Measurements from ENCODE around the gene CELSR1. TPM values are rescaled to one million over a fixed set of nuclear protein-coding genes. Genes with fewer than 3 reads are reported as not detected.

CELSR1 gene
- total RNA-seq, 2 experiments from 2014 or later = 0.31 to 0.33 TPM

DNA sequence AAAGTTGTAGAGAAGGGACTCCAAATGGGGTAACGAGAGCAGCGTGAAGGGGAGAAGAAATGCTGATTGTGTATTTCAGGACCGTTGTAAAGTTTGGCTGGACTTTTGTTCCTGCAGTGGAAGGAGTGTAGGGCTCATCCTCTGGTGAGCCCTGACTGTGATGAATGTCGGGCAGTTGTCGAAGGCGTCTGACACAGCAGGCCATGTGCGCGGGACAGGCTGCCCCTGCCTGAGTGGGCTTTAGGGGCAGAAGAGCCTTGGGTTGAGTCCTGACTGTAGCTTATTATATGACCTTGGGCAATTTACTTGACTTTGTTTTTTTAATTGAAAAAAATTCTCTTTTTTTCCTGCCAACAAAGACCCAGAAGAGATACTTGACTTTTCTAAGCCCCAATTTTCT is 198.8 kb downstream of the CELSR1 start:
- Mint-ChIP-seq H3K9me3 (no peaks in the 10 kb centered on the region), H3K4me3 (no peak overlapping the region), H3K27me3 (no peaks in the 10 kb centered on the region), H3K36me3 (peaks cover 28% of the 10 kb centered on the region), H3K27ac (peak overlapping the region; percentile 42), H3K4me1 (peaks cover 22% of the 10 kb centered on the region)
- DNase-seq (no peak), ATAC-seq (ENCODE audit: low read depth) (no peak)
- POLR2A ChIA-PET = interaction anchor here (1.0 kb wide), 1 partner anchor 43 kb away, joined by 3 read pairs; no protein-coding TSS in a partner anchor

- no peak for DNase-seq
- H3K4me3 Mint-ChIP-seq = no peak overlapping the region
- peaks cover 29% of the 10 kb centered on the region for H3K36me3 Mint-ChIP-seq
- H3K4me1 Mint-ChIP-seq = peaks cover 22% of the 10 kb centered on the region
- no peak overlapping the region for H3K27ac Mint-ChIP-seq
- H3K27me3 Mint-ChIP-seq = no peaks in the 10 kb centered on the region
- POLR2A ChIA-PET = no interaction called here
- ATAC-seq (ENCODE audit: low read depth) = no peak
- no peaks in the 10 kb centered on the region for H3K9me3 Mint-ChIP-seq
Observed at GRCh38 chr22:46337870-46338269, 199.6 kb downstream of the CELSR1 start.

DNA sequence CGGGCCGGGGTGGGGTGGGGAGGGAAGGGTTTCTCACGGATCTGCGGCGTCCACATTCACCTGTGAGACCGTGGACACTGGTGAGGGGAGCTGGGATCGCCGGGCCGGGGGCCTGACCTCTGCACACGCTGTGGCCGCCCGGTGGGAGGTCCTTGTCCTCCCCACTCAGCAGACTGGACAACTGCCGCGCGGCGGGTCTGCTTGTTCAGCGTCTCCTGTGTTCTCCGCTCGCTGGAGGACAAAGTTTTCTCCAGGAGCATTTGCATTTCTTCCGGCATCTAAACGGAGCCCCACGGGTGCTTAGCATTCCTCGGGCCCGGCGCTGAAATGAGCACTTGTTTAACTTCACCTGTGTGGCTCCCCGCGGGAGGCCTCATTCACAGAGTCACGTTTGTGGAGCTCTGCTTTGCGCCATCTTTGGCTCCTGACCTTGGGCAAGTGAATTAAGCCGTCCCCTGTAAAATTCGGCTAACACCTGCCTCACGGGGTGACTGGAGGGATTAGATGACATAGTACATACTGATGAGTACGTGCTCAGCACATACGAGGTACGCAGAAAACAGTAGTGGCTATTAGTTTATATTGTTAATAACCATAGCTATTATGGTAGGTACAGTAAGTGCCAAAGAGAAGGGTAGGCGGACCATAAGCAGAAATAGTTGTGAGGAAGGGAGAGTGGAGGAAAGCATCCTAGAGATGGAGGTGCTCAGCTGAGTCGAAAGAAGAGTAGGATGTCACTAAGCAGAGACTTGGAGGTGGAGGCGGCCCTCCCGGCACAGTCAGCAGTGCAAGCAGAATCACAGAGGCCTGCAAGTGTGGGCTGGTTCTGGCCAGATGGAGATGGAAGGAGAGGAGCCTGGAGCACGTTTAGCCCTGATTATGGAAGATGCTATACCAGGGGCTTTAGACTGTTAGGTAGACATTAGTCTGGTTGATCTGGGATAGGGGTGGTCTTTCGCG is 201.0 kb downstream of the CELSR1 start:
- Mint-ChIP-seq H3K9me3 (no peaks in the 10 kb centered on the region), H3K4me1 (peaks cover 22% of the 10 kb centered on the region), H3K27me3 (no peaks in the 10 kb centered on the region), H3K27ac (peak overlapping the region; percentile 86), H3K4me3 (peak overlapping the region; percentile 95), H3K36me3 (peaks cover 25% of the 10 kb centered on the region)
- POLR2A ChIA-PET = interaction anchor here (0.9 to 2.5 kb wide), 8 partner anchors 48 to 324 kb away, joined by 3 to 10 read pairs (median 3); partner anchors contain the start of genes CDPF1, PPARA and TTC38
- DNase-seq (peak; percentile 48), ATAC-seq (ENCODE audit: low read depth) (peak; percentile 6)

DNA sequence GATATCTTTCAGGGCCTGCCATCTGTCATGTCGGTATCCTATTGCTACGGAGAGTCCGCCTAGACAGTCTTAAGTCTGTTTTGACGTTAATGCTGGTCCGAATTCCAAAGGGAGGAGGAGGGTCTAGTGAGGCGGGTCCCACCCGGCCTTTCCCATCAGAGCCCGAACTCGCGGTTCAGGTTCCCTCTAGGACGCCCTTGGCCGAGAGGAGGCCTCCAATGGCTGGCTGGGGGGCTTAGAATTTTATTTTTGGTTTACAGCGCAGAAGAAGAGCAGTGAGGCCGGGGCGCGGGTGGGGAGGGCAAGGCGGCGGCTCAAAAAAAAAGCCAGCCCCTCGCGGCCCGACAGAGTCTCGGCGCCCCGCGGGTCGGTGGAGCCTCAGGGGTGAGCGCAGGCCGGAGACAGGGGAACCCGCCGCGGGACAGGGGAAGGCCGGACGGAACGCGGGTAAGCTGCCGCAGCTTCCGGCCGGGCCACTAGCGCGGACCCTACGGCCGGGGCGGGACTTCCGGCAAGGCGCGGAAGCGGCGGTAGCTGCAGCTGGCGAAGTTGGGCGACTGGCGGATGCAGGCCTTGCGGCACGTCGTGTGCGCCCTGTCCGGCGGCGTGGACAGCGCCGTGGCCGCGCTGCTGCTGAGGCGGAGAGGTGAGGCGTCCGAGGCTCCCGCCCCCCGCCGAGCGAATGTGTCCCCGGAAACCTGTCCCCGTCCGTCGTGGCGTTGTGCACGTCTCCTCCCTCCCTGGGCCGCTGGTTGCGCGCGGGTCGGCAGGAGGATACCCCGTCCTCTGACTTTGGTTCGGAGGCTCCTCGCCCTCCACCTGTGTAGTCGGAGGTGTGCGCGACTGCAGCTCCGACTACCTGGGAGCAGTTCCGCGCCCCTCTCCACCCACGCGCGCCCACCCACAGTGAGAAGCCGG is 202.0 kb downstream of the CELSR1 start, which contains the start of gene TRMU:
Gene TRMU, plus strand, starts transcription at position 514 of the 918 bp plus-strand sequence. Its CDS starts 51 bp downstream, at position 565.
- Mint-ChIP-seq H3K4me3 (peak within 1 kb of the TSS; percentile 95), H3K4me1 (peaks cover 22% of the 10 kb centered on the region), H3K27ac (peak within 1 kb of the TSS; percentile 96), H3K36me3 (peaks cover 25% of the 10 kb centered on the region), H3K9me3 (no peaks in the 10 kb centered on the region), H3K27me3 (no peaks in the 10 kb centered on the region)
- peak; percentile 84 for ATAC-seq (ENCODE audit: low read depth)
- POLR2A ChIA-PET = interaction anchor here (0.9 to 2.5 kb wide), 8 partner anchors 33 to 321 kb away, joined by 3 to 10 read pairs (median 4); partner anchors contain the start of genes CDPF1, PPARA and TTC38
- DNase-seq = peak; percentile 84

- ATAC-seq (ENCODE audit: low read depth) (no peak), DNase-seq (no peak)
- Mint-ChIP-seq H3K36me3 (peaks cover 16% of the 10 kb centered on the region), H3K27ac (no peak overlapping the region), H3K9me3 (no peaks in the 10 kb centered on the region), H3K4me1 (peaks cover 8% of the 10 kb centered on the region), H3K27me3 (no peaks in the 10 kb centered on the region), H3K4me3 (no peak overlapping the region)
- POLR2A ChIA-PET = no interaction called here
Observed at GRCh38 chr22:46331496-46331895, 205.9 kb downstream of the CELSR1 start.

GRCh38 chr22:46330426-46330825 is 207.0 kb downstream of the CELSR1 start:
- ATAC-seq (ENCODE audit: low read depth) = no peak
- Mint-ChIP-seq H3K4me1 (peaks cover 6% of the 10 kb centered on the region), H3K27ac (no peak overlapping the region), H3K9me3 (no peaks in the 10 kb centered on the region), H3K4me3 (no peak overlapping the region), H3K36me3 (peaks cover 21% of the 10 kb centered on the region), H3K27me3 (no peaks in the 10 kb centered on the region)
- DNase-seq = no peak
- POLR2A ChIA-PET = no interaction called here

- POLR2A ChIA-PET = no interaction called here
- peaks cover 25% of the 10 kb centered on the region for H3K36me3 Mint-ChIP-seq
- H3K27ac Mint-ChIP-seq = no peak overlapping the region
- no peaks in the 10 kb centered on the region for H3K9me3 Mint-ChIP-seq
- no peak overlapping the region for H3K4me3 Mint-ChIP-seq
- ATAC-seq (ENCODE audit: low read depth) (no peak), DNase-seq (no peak)
- H3K27me3 Mint-ChIP-seq = no peaks in the 10 kb centered on the region
- peaks cover 3% of the 10 kb centered on the region for H3K4me1 Mint-ChIP-seq
Observed at GRCh38 chr22:46329616-46330015, 207.8 kb downstream of the CELSR1 start.

- POLR2A ChIA-PET = no interaction called here
- Mint-ChIP-seq H3K9me3 (no peaks in the 10 kb centered on the region), H3K36me3 (peaks cover 28% of the 10 kb centered on the region), H3K27me3 (no peaks in the 10 kb centered on the region), H3K4me3 (no peak overlapping the region), H3K4me1 (no peaks in the 10 kb centered on the region), H3K27ac (no peak overlapping the region)
- DNase-seq (no peak), ATAC-seq (ENCODE audit: low read depth) (no peak)
Observed at GRCh38 chr22:46328797-46329196, 208.6 kb downstream of the CELSR1 start.

DNA sequence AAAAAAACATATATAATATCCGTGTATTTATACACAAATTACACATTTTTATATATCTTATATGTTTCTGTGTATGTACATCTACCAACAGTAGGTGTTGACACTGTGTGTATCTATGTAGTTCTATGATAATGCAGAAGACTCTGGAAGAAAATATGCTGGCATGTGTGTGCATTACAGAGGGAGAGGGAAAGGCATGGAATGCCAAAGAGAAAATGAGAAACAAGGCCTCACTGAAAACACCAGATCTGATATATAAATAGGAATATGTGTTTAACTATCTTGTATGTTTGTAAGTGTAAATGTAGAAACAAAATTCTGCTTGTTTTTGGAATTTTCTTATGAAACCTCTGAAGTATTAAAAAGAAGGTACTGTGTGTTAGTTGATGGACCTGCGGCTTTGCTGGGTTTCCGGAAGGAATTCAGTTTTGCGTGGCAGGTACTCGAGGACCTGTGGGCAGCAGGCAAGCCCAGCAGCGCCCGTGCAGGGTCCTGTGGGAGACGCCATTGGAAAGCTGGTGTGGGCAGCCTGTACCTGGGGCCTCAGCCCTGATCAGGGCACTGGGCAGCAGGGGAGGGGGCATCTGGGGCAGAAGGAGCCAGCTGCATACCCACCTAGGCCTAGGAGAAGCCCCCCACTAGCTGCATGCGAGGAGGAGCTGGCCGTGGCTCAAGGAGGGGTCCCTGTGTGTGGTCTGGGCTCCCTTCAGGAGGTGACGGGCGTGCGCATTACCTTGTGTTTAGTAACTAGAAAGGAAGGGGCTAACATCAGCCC is 209.5 kb downstream of the CELSR1 start:
- H3K4me1 Mint-ChIP-seq = no peaks in the 10 kb centered on the region
- H3K36me3 Mint-ChIP-seq = peaks cover 26% of the 10 kb centered on the region
- H3K27ac Mint-ChIP-seq = no peak overlapping the region
- H3K27me3 Mint-ChIP-seq = no peaks in the 10 kb centered on the region
- no peaks in the 10 kb centered on the region for H3K9me3 Mint-ChIP-seq
- H3K4me3 Mint-ChIP-seq = no peak overlapping the region
- ATAC-seq (ENCODE audit: low read depth) (no peak), DNase-seq (no peak)
- POLR2A ChIA-PET = no interaction called here

- DNase-seq = no peak
- POLR2A ChIA-PET = no interaction called here
- H3K4me1 Mint-ChIP-seq = no peaks in the 10 kb centered on the region
Observed at GRCh38 chr22:46326066-46326680, 211.2 kb downstream of the CELSR1 start.

DNA sequence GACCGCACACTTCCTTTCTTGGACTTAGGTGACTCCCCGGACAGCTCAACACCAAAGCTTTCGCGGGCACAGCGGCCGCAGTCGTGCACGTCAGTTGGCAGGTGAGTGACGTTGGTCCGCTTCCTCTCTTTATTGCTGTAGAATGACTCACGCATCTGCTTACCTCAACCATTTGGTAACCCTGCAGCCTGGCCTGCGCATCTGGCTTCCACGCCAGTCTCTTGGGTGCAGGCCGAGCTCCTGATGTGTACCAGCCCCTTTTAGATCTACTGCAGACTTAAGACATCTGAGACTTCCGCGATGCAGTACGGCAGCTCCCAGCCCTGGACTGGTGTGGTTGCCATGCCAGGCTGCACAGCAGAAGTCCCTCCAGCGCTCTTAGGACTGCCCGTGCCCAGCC is 214.3 kb downstream of the CELSR1 start:
- peaks cover 47% of the 10 kb centered on the region for H3K36me3 Mint-ChIP-seq
- no peak for ATAC-seq (ENCODE audit: low read depth)
- peak overlapping the region; percentile 56 for H3K27ac Mint-ChIP-seq
- H3K4me1 Mint-ChIP-seq = peaks cover 2% of the 10 kb centered on the region
- H3K9me3 Mint-ChIP-seq = no peaks in the 10 kb centered on the region
- no peak for DNase-seq
- POLR2A ChIA-PET = no interaction called here
- no peaks in the 10 kb centered on the region for H3K27me3 Mint-ChIP-seq
- H3K4me3 Mint-ChIP-seq = no peak overlapping the region

More at GRCh38 chr22:46326066-46326680, 211.2 kb downstream of the CELSR1 start:
- no peak overlapping the region for H3K27ac Mint-ChIP-seq
- no peak overlapping the region for H3K4me3 Mint-ChIP-seq
- H3K36me3 Mint-ChIP-seq = peaks cover 32% of the 10 kb centered on the region
- ATAC-seq (ENCODE audit: low read depth) = no peak
- no peaks in the 10 kb centered on the region for H3K27me3 Mint-ChIP-seq
- H3K9me3 Mint-ChIP-seq = no peaks in the 10 kb centered on the region

- Mint-ChIP-seq H3K27ac (no peak overlapping the region), H3K4me1 (peaks cover 2% of the 10 kb centered on the region), H3K4me3 (no peak overlapping the region), H3K36me3 (peaks cover 50% of the 10 kb centered on the region), H3K9me3 (no peaks in the 10 kb centered on the region), H3K27me3 (no peaks in the 10 kb centered on the region)
- no peak for ATAC-seq (ENCODE audit: low read depth)
- POLR2A ChIA-PET = no interaction called here
- no peak for DNase-seq
Observed at GRCh38 chr22:46322711-46323110, 214.7 kb downstream of the CELSR1 start.

All from activated naive CD8-positive, alpha-beta T cell treated with anti-CD3 and anti-CD28 coated beads, Interleukin-2, amount 10 ng/mL, durations not matched to agents 7 days and 5 days (primary cell).